ENCODE results near the gene EEF1AKMT3.

The EEF1AKMT3 gene

DNA sequence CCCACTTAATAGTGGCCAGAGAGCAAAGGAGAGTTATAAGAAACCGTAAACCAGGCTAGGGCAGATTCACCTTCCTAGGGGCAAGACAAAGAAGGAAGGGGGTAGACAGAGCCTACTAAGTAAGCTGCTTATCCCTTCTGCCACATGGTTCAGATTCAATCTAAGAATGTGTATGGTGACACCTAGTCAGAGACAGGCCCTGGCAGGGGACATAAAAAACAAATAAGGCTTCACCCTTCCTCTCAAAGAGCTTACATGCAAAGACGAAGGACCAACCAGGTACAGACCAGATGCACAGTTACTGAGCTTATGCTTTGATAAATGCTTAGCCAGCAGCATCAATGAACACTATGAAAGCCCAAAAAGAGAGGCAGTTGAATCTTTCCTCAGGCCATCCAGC lies 10.0 kb upstream of the EEF1AKMT3 start:
- Histone ChIP-seq H3K79me2 (ENCODE audit: low read length) (0 out of 2 replicates have a peak, but pooled peaks cover 3% of the 10 kb centered on the region), H3K9me2 (replicated peaks; ENCODE audit: insufficient read depth, low read length) (no peaks in the 10 kb centered on the region), H3K4me2 (ENCODE audit: low read depth, low read length) (no peak overlapping the region), H3K36me3 (replicated peaks; ENCODE audit: insufficient read depth, low read length) (no peaks in the 10 kb centered on the region), H3F3A (ENCODE audit: insufficient read depth, low read length) (no peaks in the 10 kb centered on the region), H3K4me3 (ENCODE audit: low read length) (no peak overlapping the region), H2AFZ (ENCODE audit: low read length) (no peak overlapping the region), H3K4me1 (ENCODE audit: low read length) (peaks cover 6% of the 10 kb centered on the region; the same call in 1 of the 2 replicates), H3K27me3 (replicated peaks; ENCODE audit: insufficient read depth, low read length) (peaks cover 34% of the 10 kb centered on the region), H3K9me3 (replicated peaks; ENCODE audit: insufficient read depth, low read length) (no peaks in the 10 kb centered on the region), H4K20me1 (ENCODE audit: insufficient read depth, low read length) (no peaks in the 10 kb centered on the region), H3K27ac (ENCODE audit: low read length) (no peak overlapping the region), H3K9ac (ENCODE audit: low read length) (no peak overlapping the region)
- TF ChIP-seq EZH2 (optimal IDR thresholded peaks at IDR 0.05; ENCODE audit: low read depth, low read length) = no peak
- TF ChIP-seq, protein P1, sequence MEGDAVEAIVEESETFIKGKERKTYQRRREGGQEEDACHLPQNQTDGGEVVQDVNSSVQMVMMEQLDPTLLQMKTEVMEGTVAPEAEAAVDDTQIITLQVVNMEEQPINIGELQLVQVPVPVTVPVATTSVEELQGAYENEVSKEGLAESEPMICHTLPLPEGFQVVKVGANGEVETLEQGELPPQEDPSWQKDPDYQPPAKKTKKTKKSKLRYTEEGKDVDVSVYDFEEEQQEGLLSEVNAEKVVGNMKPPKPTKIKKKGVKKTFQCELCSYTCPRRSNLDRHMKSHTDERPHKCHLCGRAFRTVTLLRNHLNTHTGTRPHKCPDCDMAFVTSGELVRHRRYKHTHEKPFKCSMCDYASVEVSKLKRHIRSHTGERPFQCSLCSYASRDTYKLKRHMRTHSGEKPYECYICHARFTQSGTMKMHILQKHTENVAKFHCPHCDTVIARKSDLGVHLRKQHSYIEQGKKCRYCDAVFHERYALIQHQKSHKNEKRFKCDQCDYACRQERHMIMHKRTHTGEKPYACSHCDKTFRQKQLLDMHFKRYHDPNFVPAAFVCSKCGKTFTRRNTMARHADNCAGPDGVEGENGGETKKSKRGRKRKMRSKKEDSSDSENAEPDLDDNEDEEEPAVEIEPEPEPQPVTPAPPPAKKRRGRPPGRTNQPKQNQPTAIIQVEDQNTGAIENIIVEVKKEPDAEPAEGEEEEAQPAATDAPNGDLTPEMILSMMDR (IDR thresholded peaks at IDR 0.05; ENCODE audit: low read length) = no peak
- TF ChIP-seq EZH2phosphoT487 (IDR thresholded peaks at IDR 0.05; ENCODE audit: low read length) = no peak
- no peak for DNase-seq

DNA sequence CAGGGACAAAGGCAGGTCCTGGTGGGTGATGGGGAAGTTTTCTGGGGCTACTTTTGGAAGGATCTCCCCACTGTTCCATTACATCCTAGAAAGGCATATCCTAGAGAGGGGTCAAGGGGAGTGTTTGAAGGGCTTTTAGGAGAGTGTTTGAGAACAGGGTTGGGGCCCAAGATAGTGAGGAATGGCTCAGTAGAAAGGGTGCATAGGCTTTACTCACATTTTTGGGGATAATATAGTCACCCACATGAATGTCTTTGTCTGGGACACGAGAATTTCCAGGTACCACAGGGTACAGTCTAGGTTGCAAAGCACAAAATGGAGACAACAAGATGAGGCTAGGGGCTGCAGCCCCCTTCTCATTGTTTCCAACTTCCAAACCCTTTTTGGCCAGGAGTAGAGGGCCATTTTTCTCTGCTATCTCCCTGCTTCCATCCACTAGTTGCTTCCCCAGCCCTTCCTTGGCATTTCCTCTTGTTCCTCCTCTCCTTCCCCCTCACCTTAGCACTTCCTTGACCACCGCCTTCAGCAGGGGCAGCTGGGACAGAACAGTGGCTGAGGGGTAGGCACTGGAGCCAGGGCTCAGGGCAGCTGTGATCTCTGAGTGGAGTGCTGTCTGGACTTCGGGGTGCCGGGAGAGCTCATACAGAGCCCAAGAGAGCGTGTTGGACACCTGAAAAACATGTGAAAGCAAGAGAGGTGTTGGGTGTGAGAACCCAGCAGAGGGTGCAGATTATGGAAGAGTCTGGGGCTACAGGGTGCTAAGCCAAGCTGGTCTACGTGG lies 8.3 kb upstream of the EEF1AKMT3 start:
- Histone ChIP-seq H3K4me1 (ENCODE audit: low read length) (peaks cover 6% of the 10 kb centered on the region; the same call in 1 of the 2 replicates), H3F3A (ENCODE audit: insufficient read depth, low read length) (no peaks in the 10 kb centered on the region), H3K9me3 (replicated peaks; ENCODE audit: insufficient read depth, low read length) (no peaks in the 10 kb centered on the region), H4K20me1 (ENCODE audit: insufficient read depth, low read length) (no peaks in the 10 kb centered on the region), H2AFZ (ENCODE audit: low read length) (no peak overlapping the region), H3K9me2 (replicated peaks; ENCODE audit: insufficient read depth, low read length) (no peaks in the 10 kb centered on the region), H3K4me3 (ENCODE audit: low read length) (peak overlapping the region; percentile 60), H3K4me2 (ENCODE audit: low read depth, low read length) (peak overlapping the region; percentile 90; the same call in 1 of the 2 replicates), H3K27ac (ENCODE audit: low read length) (no peak overlapping the region), H3K9ac (ENCODE audit: low read length) (no peak overlapping the region), H3K27me3 (replicated peaks; ENCODE audit: insufficient read depth, low read length) (peaks cover 34% of the 10 kb centered on the region), H3K79me2 (ENCODE audit: low read length) (no peaks in the 10 kb centered on the region), H3K36me3 (replicated peaks; ENCODE audit: insufficient read depth, low read length) (no peaks in the 10 kb centered on the region)
- TF ChIP-seq, protein P1 (IDR thresholded peaks at IDR 0.05; ENCODE audit: low read length) = no peak
- no peak for TF ChIP-seq EZH2 (optimal IDR thresholded peaks at IDR 0.05; ENCODE audit: low read depth, low read length)
- TF ChIP-seq EZH2phosphoT487 (IDR thresholded peaks at IDR 0.05; ENCODE audit: low read length) = no peak
- no peak for DNase-seq

DNA sequence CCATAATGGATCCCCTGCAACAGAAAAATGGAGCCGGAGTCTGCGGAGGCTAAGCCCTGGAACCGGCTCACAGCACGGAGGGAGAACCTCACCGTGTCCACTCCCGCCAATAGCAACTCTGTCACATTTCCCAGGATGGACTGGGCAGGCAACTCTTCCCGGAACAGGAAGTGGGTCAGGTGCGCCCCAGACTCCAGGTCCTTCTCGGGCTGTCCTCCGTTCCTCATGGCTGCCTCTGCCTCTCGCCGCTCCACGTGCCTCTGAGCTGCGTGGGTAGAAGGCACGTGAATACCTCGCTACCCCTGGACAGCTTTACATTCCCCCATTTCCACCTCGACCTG lies 7.8 kb upstream of the EEF1AKMT3 start:
- H3K79me2 ChIP-seq (ENCODE audit: low read length) = no peaks in the 10 kb centered on the region
- H3K27me3 ChIP-seq (replicated peaks; ENCODE audit: insufficient read depth, low read length) = peaks cover 34% of the 10 kb centered on the region
- H3K4me2 ChIP-seq (ENCODE audit: low read depth, low read length) = peak overlapping the region; percentile 90
- H3K4me3 ChIP-seq (ENCODE audit: low read length) = peak overlapping the region; percentile 60
- TF ChIP-seq EZH2 (optimal IDR thresholded peaks at IDR 0.05; ENCODE audit: low read depth, low read length) (no peak), EZH2phosphoT487 (IDR thresholded peaks at IDR 0.05; ENCODE audit: low read length) (no peak)
- TF ChIP-seq, protein P1 (IDR thresholded peaks at IDR 0.05; ENCODE audit: low read length) = no peak
- H3K9ac ChIP-seq (ENCODE audit: low read length) = peak overlapping the region; percentile 34; the same call in 1 of the 2 replicates
- no peak overlapping the region for H3K27ac ChIP-seq (ENCODE audit: low read length)
- no peaks in the 10 kb centered on the region for H3F3A ChIP-seq (ENCODE audit: insufficient read depth, low read length)
- H2AFZ ChIP-seq (ENCODE audit: low read length) = peak overlapping the region; percentile 84
- H3K9me2 ChIP-seq (replicated peaks; ENCODE audit: insufficient read depth, low read length) = no peaks in the 10 kb centered on the region
- H3K4me1 ChIP-seq (ENCODE audit: low read length) = peaks cover 6% of the 10 kb centered on the region; the same call in 1 of the 2 replicates
- no peaks in the 10 kb centered on the region for H3K9me3 ChIP-seq (replicated peaks; ENCODE audit: insufficient read depth, low read length)
- H3K36me3 ChIP-seq (replicated peaks; ENCODE audit: insufficient read depth, low read length) = no peaks in the 10 kb centered on the region
- H4K20me1 ChIP-seq (ENCODE audit: insufficient read depth, low read length) = no peaks in the 10 kb centered on the region
- no peak for DNase-seq

All from MM.1S (cell line).